GM23248 (cell line): ENCODE data around the gene HBZ. TPM values are rescaled to one million over a fixed set of nuclear protein-coding genes. Genes with fewer than 3 reads are reported as not detected.
"Not testable (repeated sequence)": the region's sequence is repeated elsewhere in the genome, so short reads cannot be mapped to it uniquely, and the experiment has no call there.

Source experiments
- DNase-seq: peaks from one replicate; pipeline ENCODE4 v3.0.0-alpha.2; 2015
- H2AFZ ChIP-seq: fragments of 200-600 bp; sonication (generic); 2 replicates; pipeline ENCODE4 v1.6.1; 2016; ENCODE audit warnings: antibody characterized with exemption
- H3F3A ChIP-seq: fragments of 200-600 bp; sonication (generic); 2 replicates; pipeline ENCODE4 v1.6.1; 2016; ENCODE audit warnings: mild to moderate bottlenecking, antibody characterized with exemption, mixed run types; ENCODE audit not compliant: insufficient read depth
- H3K27ac ChIP-seq: fragments of 200-600 bp; sonication (generic); 2 replicates; pipeline ENCODE4 v1.5.1; 2016; ENCODE audit warnings: mild to moderate bottlenecking
- H3K27me3 ChIP-seq: fragments of 200-600 bp; sonication (generic); replicated peaks from 2 replicates; pipeline ENCODE4 v1.6.1; 2016; ENCODE audit warnings: mild to moderate bottlenecking; ENCODE audit not compliant: insufficient read depth
- H3K36me3 ChIP-seq: fragments of 200-600 bp; sonication (generic); 2 replicates; pipeline ENCODE4 v1.6.1; 2016; ENCODE audit warnings: low read depth, mild to moderate bottlenecking
- H3K4me1 ChIP-seq: fragments of 200-600 bp; sonication (generic); 2 replicates; pipeline ENCODE4 v1.6.1; 2016; ENCODE audit warnings: mild to moderate bottlenecking; ENCODE audit not compliant: insufficient read depth
- H3K4me2 ChIP-seq: fragments of 200-600 bp; sonication (generic); one replicate; pipeline ENCODE4 v1.6.1; 2016; ENCODE audit warnings: mild to moderate bottlenecking; ENCODE audit not compliant: unreplicated experiment
- H3K4me3 ChIP-seq: fragments of 200-600 bp; sonication (generic); 2 replicates; pipeline ENCODE4 v1.5.1; 2016; ENCODE audit warnings: mild to moderate bottlenecking
- H3K79me2 ChIP-seq: fragments of 200-600 bp; sonication (generic); 2 replicates; pipeline ENCODE4 v1.6.1; 2016; ENCODE audit warnings: mild to moderate bottlenecking; ENCODE audit not compliant: insufficient read depth
- H3K9ac ChIP-seq: fragments of 200-600 bp; sonication (generic); 2 replicates; pipeline ENCODE4 v1.6.1; 2016; ENCODE audit warnings: mild to moderate bottlenecking
- H3K9me2 ChIP-seq: fragments of 200-600 bp; sonication (generic); 2 replicates; pipeline ENCODE4 v1.6.1; 2016; ENCODE audit warnings: mixed run types, mild to moderate bottlenecking, moderate library complexity; ENCODE audit not compliant: insufficient read depth
- H3K9me3 ChIP-seq: fragments of 200-600 bp; sonication (generic); one replicate; pipeline ENCODE4 v1.6.1; 2017; ENCODE audit warnings: low read depth
- H4K20me1 ChIP-seq: fragments of 200-600 bp; sonication (generic); 2 replicates; pipeline ENCODE4 v1.6.0; 2016; ENCODE audit not compliant: insufficient read depth
- EZH2 ChIP-seq: fragments of 200-600 bp; sonication (generic); IDR thresholded peaks from 2 replicates; pipeline ENCODE4 v1.6.1; 2018; ENCODE audit warnings: antibody characterized with exemption, mild to moderate bottlenecking; ENCODE audit not compliant: insufficient read depth, poor library complexity, severe bottlenecking
- EZH2phosphoT487 ChIP-seq: fragments of 200-600 bp; sonication (generic); IDR thresholded peaks from 2 replicates; pipeline ENCODE4 v1.6.1; 2018; ENCODE audit warnings: antibody characterized with exemption, moderate library complexity, mild to moderate bottlenecking, low read depth; ENCODE audit not compliant: insufficient read depth
- WGBS, 2 experiments: methylation state at CpG; one replicate each; pipeline ENCODE4 v1.1.6; 2015 to 2017; ENCODE audit warnings: low lambda C conversion rate in 2 of 2, low coverage in 1 of 2; ENCODE audit errors: missing lambda C conversion rate in 2 of 2; 5-methylcytosine and 5-hydroxymethylcytosine counted together
- in situ Hi-C: fragments of 300-500 bp; cut with MboI; formaldehyde crosslinking; loops from 2 replicates; pipeline ENCODE4 v1.15.0; 2020
- polyA plus RNA-seq: library from polyadenylated mRNA; unstranded; fragments of >200 nt; fragmentation: Nextera tagmentation; extraction: Ambion mirVana; gene quantifications from 2 replicates; pipeline ENCODE4 v1.2.1, GENCODE V29; 2016
- total RNA-seq: library from RNA; depleted of rRNA; stranded (reverse); fragments of >200 nt; shearing (Covaris generic); gene quantifications from 2 replicates; pipeline ENCODE4 v1.2.3, GENCODE V29; 2014

Gene HBZ
- total and polyA plus RNA-seq, 2 experiments from 2014 or later = not detected

- H4K20me1 ChIP-seq = no peaks in the 10 kb centered on the region
- H3K4me3 ChIP-seq = no peak overlapping the region
- no peak overlapping the region for H2AFZ ChIP-seq
- 94% methylated on average over 11 of the region's 11 CpGs for WGBS, 2 experiments
- H3K4me1 ChIP-seq = peaks cover 4% of the 10 kb centered on the region; the same call in 1 of the 2 replicates
- in situ Hi-C loops = no loop called here
- TF ChIP-seq EZH2 (no peak), EZH2phosphoT487 (no peak)
- H3K4me2 ChIP-seq = no peak overlapping the region
- peaks cover 48% of the 10 kb centered on the region for H3K36me3 ChIP-seq
- no peaks in the 10 kb centered on the region for H3K9me3 ChIP-seq
- no peak overlapping the region for H3K9ac ChIP-seq
- no peak for DNase-seq
- H3K27me3 ChIP-seq = no peaks in the 10 kb centered on the region
- no peak overlapping the region for H3K27ac ChIP-seq
- H3F3A ChIP-seq = no peaks in the 10 kb centered on the region
- no peaks in the 10 kb centered on the region for H3K9me2 ChIP-seq
- H3K79me2 ChIP-seq = peaks cover 25% of the 10 kb centered on the region
Measured at GRCh38 chr16:192686-193085, 40.2 kb downstream of the HBZ start.

GRCh38 chr16:193441-193840 is 41.0 kb downstream of the HBZ start:
- H3K36me3 ChIP-seq = peaks cover 49% of the 10 kb centered on the region
- H3K79me2 ChIP-seq = peaks cover 28% of the 10 kb centered on the region
- no peaks in the 10 kb centered on the region for H3K9me2 ChIP-seq
- no peak overlapping the region for H2AFZ ChIP-seq
- no peaks in the 10 kb centered on the region for H4K20me1 ChIP-seq
- peaks cover 4% of the 10 kb centered on the region; the same call in 1 of the 2 replicates for H3K4me1 ChIP-seq
- no peak for DNase-seq
- no peak overlapping the region for H3K4me3 ChIP-seq
- WGBS, 2 experiments = 93 to 95% methylated on average over 15 of the region's 15 CpGs
- H3K4me2 ChIP-seq = no peak overlapping the region
- in situ Hi-C loops = no loop called here
- H3K9me3 ChIP-seq = no peaks in the 10 kb centered on the region
- H3K27ac ChIP-seq = no peak overlapping the region
- no peaks in the 10 kb centered on the region for H3F3A ChIP-seq
- H3K9ac ChIP-seq = no peak overlapping the region
- H3K27me3 ChIP-seq = no peaks in the 10 kb centered on the region
- no peak for TF ChIP-seq EZH2

GRCh38 chr16:194516-194915 is 42.1 kb downstream of the HBZ start:
- no peak overlapping the region for H2AFZ ChIP-seq
- no peaks in the 10 kb centered on the region for H3K9me2 ChIP-seq
- H3K36me3 ChIP-seq = peaks cover 60% of the 10 kb centered on the region
- TF ChIP-seq EZH2 (no peak), EZH2phosphoT487 (no peak)
- H3F3A ChIP-seq = 0 out of 2 replicates have a peak, but pooled peaks cover 4% of the 10 kb centered on the region
- in situ Hi-C loops = no loop called here
- no peaks in the 10 kb centered on the region for H4K20me1 ChIP-seq
- no peak for DNase-seq
- H3K27me3 ChIP-seq = no peaks in the 10 kb centered on the region
- H3K9me3 ChIP-seq = no peaks in the 10 kb centered on the region
- no peak overlapping the region for H3K9ac ChIP-seq
- no peak overlapping the region for H3K4me2 ChIP-seq
- no peak overlapping the region for H3K27ac ChIP-seq
- peaks cover 4% of the 10 kb centered on the region; the same call in 1 of the 2 replicates for H3K4me1 ChIP-seq
- WGBS, 2 experiments = 94 to 96% methylated on average over 6 of the region's 6 CpGs
- no peak overlapping the region for H3K4me3 ChIP-seq
- H3K79me2 ChIP-seq = peaks cover 39% of the 10 kb centered on the region

- Histone ChIP-seq H3F3A (peaks cover 38% of the 10 kb centered on the region), H3K36me3 (peaks cover 59% of the 10 kb centered on the region), H3K4me2 (no peak overlapping the region), H3K4me3 (no peak overlapping the region), H3K9me2 (no peaks in the 10 kb centered on the region), H3K79me2 (peaks cover 67% of the 10 kb centered on the region), H3K9ac (peak overlapping the region; percentile 51), H3K27ac (peak overlapping the region; percentile 89), H2AFZ (no peak overlapping the region), H3K9me3 (no peaks in the 10 kb centered on the region), H3K27me3 (no peaks in the 10 kb centered on the region), H4K20me1 (no peaks in the 10 kb centered on the region), H3K4me1 (peaks cover 4% of the 10 kb centered on the region)
- TF ChIP-seq EZH2 = no peak
- no peak for TF ChIP-seq EZH2phosphoT487
- in situ Hi-C loops = no loop called here
- WGBS, 2 experiments = 44 to 66% methylated on average over 3 to 5 of the region's 5 CpGs
- peak; percentile 91 for DNase-seq
Measured at GRCh38 chr16:200388-200787, 47.9 kb downstream of the HBZ start.

DNA sequence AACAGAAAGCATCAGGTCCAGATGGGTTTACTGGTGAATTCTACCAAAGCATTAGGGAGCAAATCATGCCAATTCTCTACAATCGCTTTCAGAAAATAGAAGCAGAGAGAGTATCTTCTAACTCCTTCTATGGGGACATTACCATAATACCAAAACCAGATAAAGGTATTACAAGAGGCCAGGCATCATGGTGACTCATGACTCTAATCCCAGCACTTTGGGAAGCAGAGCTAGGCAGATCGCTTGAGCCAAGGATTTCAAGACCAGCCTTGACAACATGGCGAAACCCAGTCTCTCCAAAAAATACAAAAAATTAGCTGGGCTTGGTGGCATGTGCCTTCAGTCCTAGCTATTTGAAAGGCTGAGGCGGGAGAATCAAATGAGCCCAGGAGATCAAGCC is 50.8 kb downstream of the HBZ start:
- WGBS, 2 experiments = 93 to 95% methylated on average over 4 of the region's 4 CpGs
- H4K20me1 ChIP-seq = no peaks in the 10 kb centered on the region
- no peak overlapping the region for H3K9ac ChIP-seq
- no peak overlapping the region for H3K4me3 ChIP-seq
- peaks cover 4% of the 10 kb centered on the region for H3K4me1 ChIP-seq
- no peak overlapping the region for H2AFZ ChIP-seq
- no peak overlapping the region for H3K4me2 ChIP-seq
- DNase-seq = no peak
- peaks cover 49% of the 10 kb centered on the region for H3F3A ChIP-seq
- no peak overlapping the region for H3K27ac ChIP-seq
- H3K9me3 ChIP-seq = no peaks in the 10 kb centered on the region
- TF ChIP-seq EZH2 = no peak
- TF ChIP-seq EZH2phosphoT487 = no peak
- no peaks in the 10 kb centered on the region for H3K27me3 ChIP-seq
- peaks cover 65% of the 10 kb centered on the region for H3K36me3 ChIP-seq
- no peaks in the 10 kb centered on the region for H3K9me2 ChIP-seq
- in situ Hi-C loops = no loop called here
- peaks cover 69% of the 10 kb centered on the region for H3K79me2 ChIP-seq

GRCh38 chr16:204046-204445 is 51.6 kb downstream of the HBZ start:
- in situ Hi-C loops, H3K9me3 ChIP-seq, H3K27ac ChIP-seq, H4K20me1 ChIP-seq, H3K27me3 ChIP-seq, H3K4me2 ChIP-seq, H3K4me1 ChIP-seq, H3K9ac ChIP-seq, DNase-seq, H3K9me2 ChIP-seq, H2AFZ ChIP-seq, H3K4me3 ChIP-seq: not testable (repeated sequence)
- 97 to 98% methylated on average over 9 of the region's 9 CpGs for WGBS, 2 experiments
- H3K79me2 ChIP-seq = peaks cover 69% of the 10 kb centered on the region
- peaks cover 63% of the 10 kb centered on the region for H3K36me3 ChIP-seq
- peaks cover 55% of the 10 kb centered on the region for H3F3A ChIP-seq
